Measurements from ENCODE around the gene FBXL3. TPM values are rescaled to one million over a fixed set of nuclear protein-coding genes. Genes with fewer than 3 reads are reported as not detected.

The FBXL3 gene
- total RNA-seq, 1 experiment from 2014 or later, result 16.7 TPM

- Histone ChIP-seq H3K23ac (ENCODE audit: insufficient read length, low read depth, low read length) (no peak overlapping the region), H3K56ac (ENCODE audit: insufficient read length, low read depth, low read length) (no peak overlapping the region), H2BK20ac (ENCODE audit: low read depth, low read length, poor library complexity, severe bottlenecking) (no peak overlapping the region), H3K27me3 (ENCODE audit: insufficient read depth, low read length) (no peaks in the 10 kb centered on the region), H4K20me1 (ENCODE audit: control insufficient read depth, insufficient read depth, insufficient read length) (no peaks in the 10 kb centered on the region), H2AFZ (ENCODE audit: low read length) (no peak overlapping the region), H4K91ac (ENCODE audit: insufficient read length, low read depth, low read length) (no peak overlapping the region), H4K5ac (ENCODE audit: insufficient read length, low read depth, low read length) (no peak overlapping the region), H2BK15ac (ENCODE audit: low read depth, low read length) (no peak overlapping the region), H2AK5ac (ENCODE audit: insufficient read length, low read length) (no peak overlapping the region), H3K23me2 (ENCODE audit: insufficient read length, low read depth, low read length, poor library complexity, severe bottlenecking) (no peaks in the 10 kb centered on the region), H2BK120ac (ENCODE audit: low read depth, low read length, poor library complexity, severe bottlenecking) (no peak overlapping the region), H3K9me3 (ENCODE audit: control insufficient read depth, low read depth, low read length) (no peaks in the 10 kb centered on the region), H4K8ac (replicated peaks; ENCODE audit: insufficient read length, low read depth, low read length) (no peak overlapping the region), H3K27ac (ENCODE audit: insufficient read length, low read depth, low read length) (no peak overlapping the region), H3T11ph (ENCODE audit: low read length) (no peak overlapping the region), H3K79me2 (ENCODE audit: insufficient read depth, low read length) (peaks cover 4% of the 10 kb centered on the region; the same call in 1 of the 2 replicates), H2BK12ac (ENCODE audit: insufficient read length, low read depth, low read length) (no peak overlapping the region), H3K4me2 (ENCODE audit: insufficient read depth, insufficient read length, low read length) (no peak overlapping the region), H3K79me1 (ENCODE audit: insufficient read depth, low read depth, low read length, poor library complexity, severe bottlenecking) (peaks cover 6% of the 10 kb centered on the region), H3K14ac (ENCODE audit: insufficient read depth, low read length) (no peak overlapping the region), H2BK5ac (ENCODE audit: insufficient read length, low read length) (no peak overlapping the region), H3K18ac (ENCODE audit: insufficient read length, low read depth, low read length) (no peak overlapping the region), H3K4ac (ENCODE audit: low read depth, low read length) (no peak overlapping the region), H3K4me1 (ENCODE audit: insufficient read depth, low read length) (no peaks in the 10 kb centered on the region), H3K9ac (ENCODE audit: extremely low read depth, insufficient read length, low read length) (no peak overlapping the region)
- Mint-ChIP-seq H3K27ac (peak overlapping the region in 1 of 3 experiments; percentile 59; a peak in 1 of 7 replicates), H3K4me1 (peaks cover 21 to 25% of the 10 kb centered on the region in 2 experiments), H3K36me3 (ENCODE audit: insufficient read depth in 1 of 3, low read depth in 3 of 3) (peaks cover 5 to 9% (median 8%) of the 10 kb centered on the region in 3 experiments; a peak in 4 of 7 replicates), H3K9me3 (no peaks in the 10 kb centered on the region), H3K4me3 (no peak overlapping the region), H3K27me3 (ENCODE audit: low read depth) (no peaks in the 10 kb centered on the region)
- TF ChIP-seq, protein P1, sequence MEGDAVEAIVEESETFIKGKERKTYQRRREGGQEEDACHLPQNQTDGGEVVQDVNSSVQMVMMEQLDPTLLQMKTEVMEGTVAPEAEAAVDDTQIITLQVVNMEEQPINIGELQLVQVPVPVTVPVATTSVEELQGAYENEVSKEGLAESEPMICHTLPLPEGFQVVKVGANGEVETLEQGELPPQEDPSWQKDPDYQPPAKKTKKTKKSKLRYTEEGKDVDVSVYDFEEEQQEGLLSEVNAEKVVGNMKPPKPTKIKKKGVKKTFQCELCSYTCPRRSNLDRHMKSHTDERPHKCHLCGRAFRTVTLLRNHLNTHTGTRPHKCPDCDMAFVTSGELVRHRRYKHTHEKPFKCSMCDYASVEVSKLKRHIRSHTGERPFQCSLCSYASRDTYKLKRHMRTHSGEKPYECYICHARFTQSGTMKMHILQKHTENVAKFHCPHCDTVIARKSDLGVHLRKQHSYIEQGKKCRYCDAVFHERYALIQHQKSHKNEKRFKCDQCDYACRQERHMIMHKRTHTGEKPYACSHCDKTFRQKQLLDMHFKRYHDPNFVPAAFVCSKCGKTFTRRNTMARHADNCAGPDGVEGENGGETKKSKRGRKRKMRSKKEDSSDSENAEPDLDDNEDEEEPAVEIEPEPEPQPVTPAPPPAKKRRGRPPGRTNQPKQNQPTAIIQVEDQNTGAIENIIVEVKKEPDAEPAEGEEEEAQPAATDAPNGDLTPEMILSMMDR (conservative IDR thresholded peaks at IDR 0.05), result no peak
- WGBS (ENCODE audit: extremely low coverage, insufficient read length, low lambda C conversion rate), result no CpG with 5 or more reads among the region's 3 CpGs
- DNase-seq, result no peak
These were observed 4.6 kb downstream of the FBXL3 start for GRCh38 chr13:77022341-77022740.

Measured in H9 (cell line).